PFSK-1 (cell line): Measurements from ENCODE around the gene AFAP1L2.

Experiments
- FOXP2 ChIP-seq: optimal IDR thresholded peaks from 2 replicates; pipeline ENCODE3; 2011; ENCODE audit warnings: borderline replicate concordance, control low read depth, inconsistent platforms; ENCODE audit not compliant: insufficient read depth; ENCODE audit errors: extremely low read length, extremely low read depth
- POLR2AphosphoS5 ChIP-seq: IDR thresholded peaks from 2 replicates; pipeline ENCODE4 v1.6.1; 2012; ENCODE audit warnings: low read depth, mild to moderate bottlenecking, control low read depth, low read length, moderate library complexity
- REST ChIP-seq, 2 experiments: IDR thresholded peaks; 2 replicates each; pipeline versions ENCODE4 v1.6.1 to v1.8.0; 2011 to 2012; ENCODE audit warnings: low read depth in 2 of 2, low read length in 2 of 2, control low read depth in 1 of 2, inconsistent platforms in 1 of 2, mild to moderate bottlenecking in 1 of 2, moderate library complexity in 1 of 2; ENCODE audit not compliant: insufficient read depth in 1 of 2
- SIN3A ChIP-seq: IDR thresholded peaks from 2 replicates; pipeline ENCODE4 v1.6.1; 2012; ENCODE audit warnings: mild to moderate bottlenecking, low read length, moderate library complexity, borderline replicate concordance; ENCODE audit not compliant: insufficient read depth
- TAF1 ChIP-seq: IDR thresholded peaks from 2 replicates; pipeline ENCODE4 v1.6.1; 2012; ENCODE audit warnings: low read length, control low read depth, borderline replicate concordance; ENCODE audit not compliant: insufficient read depth

AFAP1L2 gene

GRCh38 chr10:114323023-114323422 is 81.3 kb downstream of the AFAP1L2 start:
- TF ChIP-seq SIN3A (no peak), REST (IDR thresholded peaks at IDR 0.05; ENCODE audit: insufficient read depth in 1 of 2, low read depth in 2 of 2, low read length in 2 of 2) (no peak), POLR2AphosphoS5 (no peak)

- TF ChIP-seq REST (IDR thresholded peaks at IDR 0.05; ENCODE audit: insufficient read depth in 1 of 2, low read depth in 2 of 2, low read length in 2 of 2) (no peak), SIN3A (no peak), FOXP2 (no peak), POLR2AphosphoS5 (no peak), TAF1 (no peak)
Measured at GRCh38 chr10:114322344-114322743, 82.0 kb downstream of the AFAP1L2 start.

DNA sequence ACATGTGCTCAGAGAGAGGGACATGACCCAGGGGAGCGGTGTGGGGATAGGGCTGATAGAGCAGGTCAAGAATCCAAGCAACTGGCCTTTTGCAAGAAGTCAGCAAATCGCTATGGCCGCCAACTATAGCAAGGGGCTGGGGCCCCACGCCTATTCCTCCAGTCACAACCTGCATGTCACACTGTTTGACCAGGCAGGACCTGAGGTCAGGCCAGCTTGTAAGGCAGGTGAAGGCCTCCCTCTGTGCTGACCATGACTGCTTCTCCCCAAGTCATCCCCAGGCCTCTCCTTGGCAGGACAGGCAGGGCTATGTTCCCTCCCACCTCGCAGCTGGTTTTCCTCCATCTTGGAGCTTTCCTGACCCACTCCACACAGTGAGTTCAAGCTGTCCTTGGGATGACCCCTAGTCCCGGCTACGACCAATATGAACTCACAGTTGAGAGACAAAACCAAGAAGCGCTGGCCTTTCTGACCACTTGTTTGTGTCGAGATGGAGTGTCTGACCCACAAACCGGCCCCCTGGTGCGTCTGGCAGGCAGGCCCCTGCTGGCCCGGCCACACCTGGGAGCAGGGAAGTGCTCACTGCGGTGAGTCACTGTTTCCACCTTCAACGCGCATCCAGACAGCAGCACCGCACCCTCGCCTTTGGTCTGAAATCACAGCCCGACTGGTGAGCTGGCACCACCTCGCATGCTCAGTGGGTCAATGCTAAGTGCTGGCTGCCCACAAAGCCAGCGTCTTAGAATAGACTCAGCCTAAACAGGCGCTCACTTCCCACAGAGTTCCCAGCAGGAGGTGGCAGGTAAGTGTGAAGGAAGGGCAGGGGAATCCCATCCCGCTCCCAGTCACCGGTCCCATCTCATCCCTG is 83.8 kb downstream of the AFAP1L2 start:
- TF ChIP-seq REST (IDR thresholded peaks at IDR 0.05; ENCODE audit: insufficient read depth in 1 of 2, low read depth in 2 of 2, low read length in 2 of 2) (no peak), SIN3A (no peak), TAF1 (no peak), FOXP2 (no peak), POLR2AphosphoS5 (no peak)

- TF ChIP-seq FOXP2 (no peak), POLR2AphosphoS5 (no peak), SIN3A (no peak), REST (IDR thresholded peaks at IDR 0.05; ENCODE audit: insufficient read depth in 1 of 2, low read depth in 2 of 2, low read length in 2 of 2) (no peak), TAF1 (no peak)
Measured at GRCh38 chr10:114319406-114320248, 84.7 kb downstream of the AFAP1L2 start.
